Progenitor cell of endocrine pancreas (in vitro differentiated cells): ENCODE measurements around the gene NFKBIE. TPM values are rescaled to one million over a fixed set of nuclear protein-coding genes. Genes with fewer than 3 reads are reported as not detected.
"Not testable (repeated sequence)": the region's sequence is repeated elsewhere in the genome, so short reads cannot be mapped to it uniquely, and the experiment has no call there.

ENCODE experiments used
- DNase-seq: peaks from one replicate; pipeline ENCODE4 v3.0.0; 2021; ENCODE audit warnings: low spot score; ENCODE audit not compliant: unreplicated experiment
- H3K27ac Mint-ChIP-seq: 2 replicates; pipeline ENCODE4 v1.8.0; 2021; ENCODE audit warnings: mild to moderate bottlenecking, moderate library complexity, mixed read lengths
- H3K27me3 Mint-ChIP-seq: 2 replicates; pipeline ENCODE4 v1.8.0; 2021; ENCODE audit warnings: mixed read lengths
- H3K36me3 Mint-ChIP-seq: 2 replicates; pipeline ENCODE4 v1.8.0; 2022; ENCODE audit warnings: mixed read lengths; ENCODE audit not compliant: insufficient read depth
- H3K4me1 Mint-ChIP-seq: 2 replicates; pipeline ENCODE4 v1.8.0; 2021; ENCODE audit warnings: low read depth, mixed read lengths
- H3K4me3 Mint-ChIP-seq: 2 replicates; pipeline ENCODE4 v1.8.0; 2021; ENCODE audit warnings: low read depth, mild to moderate bottlenecking, moderate library complexity, mixed read lengths
- H3K9me3 Mint-ChIP-seq: 2 replicates; pipeline ENCODE4 v1.8.0; 2021; ENCODE audit warnings: low read depth, mixed read lengths
- total RNA-seq: library from RNA; stranded (reverse); gene quantifications from 2 replicates; pipeline ENCODE4 v1.2.1, GENCODE V29; 2021
- TF ChIP-seq, protein P1 (sequence below): fragments of 200-600 bp; sonication (generic); IDR thresholded peaks from one replicate; pipeline ENCODE4 v1.5.0; 2021; ENCODE audit warnings: antibody characterized with exemption, mild to moderate bottlenecking; ENCODE audit not compliant: unreplicated experiment

NFKBIE gene
- total RNA-seq, 1 donor from 2014 or later, result 7.1 TPM

DNA sequence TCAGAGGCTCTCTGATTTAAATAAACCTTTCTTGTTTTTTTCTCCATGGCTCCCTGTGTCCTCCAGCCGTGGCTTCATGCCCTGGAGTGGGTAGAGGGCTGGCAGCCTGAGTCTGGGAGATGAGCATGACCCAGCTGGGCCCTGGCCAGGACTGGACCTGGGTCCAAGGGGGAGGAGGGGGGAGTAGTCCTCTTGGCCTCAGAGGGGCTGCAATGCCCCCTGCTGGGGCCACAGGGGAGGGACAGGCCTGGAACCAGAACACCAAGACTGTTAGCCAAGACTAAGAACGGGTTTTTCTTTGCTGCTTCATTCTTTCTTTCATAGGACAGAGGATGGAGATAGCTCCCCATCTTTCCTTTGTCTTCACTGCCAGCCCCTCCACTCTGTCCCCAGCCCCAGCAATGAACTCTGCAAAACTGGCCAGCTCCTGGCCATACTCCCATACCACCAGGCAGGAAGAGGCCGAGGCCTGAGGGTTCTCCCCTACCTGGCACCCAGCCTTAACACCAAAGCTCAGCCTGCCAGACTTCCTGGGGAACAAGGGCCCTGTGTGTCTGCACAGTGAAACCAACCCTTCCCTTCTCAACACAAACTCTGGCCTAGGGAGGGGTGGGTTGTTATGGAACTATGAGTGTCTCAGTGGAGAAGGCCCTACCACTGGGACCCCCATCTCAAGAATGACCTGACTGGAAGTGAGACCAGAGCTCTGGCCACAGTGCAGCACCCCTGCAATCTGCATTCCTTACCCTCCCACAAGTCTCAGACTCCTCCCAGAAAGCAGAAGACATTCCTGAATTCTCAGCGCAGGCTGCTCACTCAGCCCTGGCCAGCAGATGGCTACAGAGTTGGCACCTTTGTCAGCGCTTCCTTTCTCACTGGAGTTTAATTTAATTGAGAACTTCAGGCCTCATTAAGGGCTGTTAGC is 31.0 kb downstream of the NFKBIE start:
- peak overlapping the region; percentile 37 for H3K27ac Mint-ChIP-seq

DNA sequence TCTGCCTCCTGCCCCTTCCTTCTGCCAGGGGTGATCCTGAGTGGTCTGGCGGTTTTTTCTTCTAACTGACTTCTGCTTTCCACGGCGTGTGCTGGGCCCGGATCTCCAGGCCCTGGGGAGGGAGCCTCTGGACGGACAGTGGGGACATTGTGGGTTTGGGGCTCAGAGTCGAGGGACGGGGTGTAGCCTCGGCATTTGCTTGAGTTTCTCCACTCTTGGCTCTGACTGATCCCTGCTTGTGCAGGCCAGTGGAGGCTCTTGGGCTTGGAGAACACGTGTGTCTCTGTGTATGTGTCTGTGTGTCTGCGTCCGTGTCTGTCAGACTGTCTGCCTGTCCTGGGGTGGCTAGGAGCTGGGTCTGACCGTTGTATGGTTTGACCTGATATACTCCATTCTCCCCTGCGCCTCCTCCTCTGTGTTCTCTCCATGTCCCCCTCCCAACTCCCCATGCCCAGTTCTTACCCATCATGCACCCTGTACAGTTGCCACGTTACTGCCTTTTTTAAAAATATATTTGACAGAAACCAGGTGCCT is 31.7 kb downstream of the NFKBIE start:
- peak overlapping the region; percentile 31 for H3K27ac Mint-ChIP-seq
- no peak for DNase-seq
- TF ChIP-seq, protein P1, sequence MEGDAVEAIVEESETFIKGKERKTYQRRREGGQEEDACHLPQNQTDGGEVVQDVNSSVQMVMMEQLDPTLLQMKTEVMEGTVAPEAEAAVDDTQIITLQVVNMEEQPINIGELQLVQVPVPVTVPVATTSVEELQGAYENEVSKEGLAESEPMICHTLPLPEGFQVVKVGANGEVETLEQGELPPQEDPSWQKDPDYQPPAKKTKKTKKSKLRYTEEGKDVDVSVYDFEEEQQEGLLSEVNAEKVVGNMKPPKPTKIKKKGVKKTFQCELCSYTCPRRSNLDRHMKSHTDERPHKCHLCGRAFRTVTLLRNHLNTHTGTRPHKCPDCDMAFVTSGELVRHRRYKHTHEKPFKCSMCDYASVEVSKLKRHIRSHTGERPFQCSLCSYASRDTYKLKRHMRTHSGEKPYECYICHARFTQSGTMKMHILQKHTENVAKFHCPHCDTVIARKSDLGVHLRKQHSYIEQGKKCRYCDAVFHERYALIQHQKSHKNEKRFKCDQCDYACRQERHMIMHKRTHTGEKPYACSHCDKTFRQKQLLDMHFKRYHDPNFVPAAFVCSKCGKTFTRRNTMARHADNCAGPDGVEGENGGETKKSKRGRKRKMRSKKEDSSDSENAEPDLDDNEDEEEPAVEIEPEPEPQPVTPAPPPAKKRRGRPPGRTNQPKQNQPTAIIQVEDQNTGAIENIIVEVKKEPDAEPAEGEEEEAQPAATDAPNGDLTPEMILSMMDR, result no peak
- peaks cover 2% of the 10 kb centered on the region for H3K27me3 Mint-ChIP-seq
- peaks cover 10% of the 10 kb centered on the region for H3K4me1 Mint-ChIP-seq
- H3K9me3 Mint-ChIP-seq, result no peaks in the 10 kb centered on the region
- peaks cover 5% of the 10 kb centered on the region for H3K36me3 Mint-ChIP-seq
- no peak overlapping the region for H3K4me3 Mint-ChIP-seq

More for the DNA sequence above, 31.0 kb downstream of the NFKBIE start:
- Mint-ChIP-seq H3K27me3 (peaks cover 7% of the 10 kb centered on the region), H3K4me3 (no peak overlapping the region), H3K4me1 (peaks cover 10% of the 10 kb centered on the region), H3K36me3 (peaks cover 5% of the 10 kb centered on the region), H3K9me3 (no peaks in the 10 kb centered on the region)
- DNase-seq, result peak; percentile 42
- TF ChIP-seq, protein P1, result peak; percentile 76

DNA sequence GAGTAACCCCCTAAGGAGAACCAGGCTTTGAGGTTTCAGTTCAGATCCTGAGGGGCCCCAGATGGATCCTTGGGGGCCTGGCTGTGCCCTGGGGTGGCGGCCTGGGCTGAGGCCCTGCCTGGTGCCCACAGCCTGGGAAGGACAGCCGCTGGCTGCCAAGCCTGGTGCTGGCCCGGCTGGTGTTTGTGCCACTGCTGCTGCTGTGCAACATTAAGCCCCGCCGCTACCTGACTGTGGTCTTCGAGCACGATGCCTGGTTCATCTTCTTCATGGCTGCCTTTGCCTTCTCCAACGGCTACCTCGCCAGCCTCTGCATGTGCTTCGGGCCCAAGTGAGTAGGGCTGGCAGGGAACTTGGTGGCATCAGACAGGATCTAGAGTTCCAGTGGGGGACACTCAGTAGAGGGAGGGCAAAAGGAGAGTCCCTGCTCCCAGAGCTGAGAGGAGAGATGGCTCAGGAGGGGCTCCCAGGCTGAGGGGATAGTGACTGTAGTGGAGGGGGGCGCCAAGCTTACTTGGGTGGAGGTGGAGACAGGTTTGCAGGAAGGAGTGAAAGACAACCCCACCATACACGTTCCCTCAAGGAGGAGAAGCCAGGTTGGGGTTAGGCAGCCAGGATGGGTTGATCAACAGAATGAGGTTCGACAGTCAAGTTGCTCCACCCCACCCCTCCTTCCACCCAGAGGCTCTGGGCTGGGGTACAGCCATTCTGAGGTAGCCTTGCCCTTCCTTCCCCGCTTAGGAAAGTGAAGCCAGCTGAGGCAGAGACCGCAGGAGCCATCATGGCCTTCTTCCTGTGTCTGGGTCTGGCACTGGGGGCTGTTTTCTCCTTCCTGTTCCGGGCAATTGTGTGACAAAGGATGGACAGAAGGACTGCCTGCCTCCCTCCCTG is 32.4 kb downstream of the NFKBIE start:
- Mint-ChIP-seq H3K27me3 (no peaks in the 10 kb centered on the region), H3K9me3 (no peaks in the 10 kb centered on the region), H3K27ac (no peak overlapping the region), H3K36me3 (peaks cover 5% of the 10 kb centered on the region), H3K4me3 (no peak overlapping the region), H3K4me1 (peaks cover 10% of the 10 kb centered on the region)
- TF ChIP-seq, protein P1, result no peak
- no peak for DNase-seq

DNA sequence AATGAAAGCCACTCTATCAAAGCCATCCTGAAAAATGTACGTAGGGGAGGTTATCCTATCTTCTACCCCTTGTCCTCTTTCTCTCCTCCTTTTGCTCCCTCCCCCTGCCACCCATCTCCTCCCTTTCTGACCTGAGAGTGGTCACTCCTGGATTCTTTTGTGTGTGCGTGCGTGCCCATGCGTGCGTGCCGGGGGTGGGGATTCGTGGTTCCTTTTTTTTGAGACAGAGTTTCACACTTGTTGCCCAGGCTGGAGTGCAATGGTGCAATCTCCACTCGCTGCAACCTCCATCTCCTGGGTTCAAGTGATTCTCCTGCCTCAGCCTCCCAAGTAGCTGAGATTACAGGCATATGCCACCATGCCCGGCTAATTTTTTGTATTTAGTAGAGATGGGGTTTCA is 33.9 kb downstream of the NFKBIE start:
- peaks cover 11% of the 10 kb centered on the region for H3K4me1 Mint-ChIP-seq
- H3K9me3 Mint-ChIP-seq, DNase-seq, H3K27me3 Mint-ChIP-seq, H3K4me3 Mint-ChIP-seq, H3K36me3 Mint-ChIP-seq, H3K27ac Mint-ChIP-seq: not testable (repeated sequence)

DNA sequence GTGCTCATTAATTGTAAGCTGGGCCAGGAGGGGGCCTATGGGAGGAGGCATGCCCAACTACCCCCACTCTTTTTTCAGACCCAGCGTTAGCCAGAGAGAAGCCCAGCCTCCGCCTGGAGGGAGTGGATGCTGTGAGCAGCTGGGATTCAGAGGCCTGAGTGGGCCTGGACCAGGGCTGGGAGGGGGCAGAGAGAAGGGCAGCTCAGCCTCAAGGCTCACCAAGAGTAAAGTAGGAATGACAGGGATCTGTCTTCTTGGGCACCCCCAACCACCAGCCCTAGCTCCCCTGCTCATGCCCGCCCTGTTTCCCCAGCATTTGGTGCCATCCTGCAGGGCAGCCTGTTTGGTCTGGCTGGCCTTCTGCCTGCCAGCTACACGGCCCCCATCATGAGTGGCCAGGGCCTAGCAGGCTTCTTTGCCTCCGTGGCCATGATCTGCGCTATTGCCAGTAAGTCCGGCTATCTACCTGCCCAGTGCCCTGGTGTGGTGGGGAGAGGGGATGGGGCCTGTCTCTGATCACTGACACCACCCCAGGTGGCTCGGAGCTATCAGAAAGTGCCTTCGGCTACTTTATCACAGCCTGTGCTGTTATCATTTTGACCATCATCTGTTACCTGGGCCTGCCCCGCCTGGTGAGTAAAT is 35.2 kb downstream of the NFKBIE start:
- Mint-ChIP-seq H3K27ac (no peak overlapping the region), H3K4me1 (peaks cover 18% of the 10 kb centered on the region), H3K9me3 (no peaks in the 10 kb centered on the region), H3K27me3 (no peaks in the 10 kb centered on the region), H3K4me3 (no peak overlapping the region), H3K36me3 (peaks cover 5% of the 10 kb centered on the region)
- TF ChIP-seq, protein P1, result no peak
- no peak for DNase-seq
